Measurements from ENCODE around the gene TCEA2. TPM values are rescaled to one million over a fixed set of nuclear protein-coding genes. Genes with fewer than 3 reads are reported as not detected.

TCEA2 gene
- total and polyA plus RNA-seq, 2 of the 13 experiments (the other 11 are each of a cell fraction or from before 2014, with no cell fraction given): 28.1 to 33.7 TPM

GRCh38 chr20:64093013-64093503, 30.1 kb downstream of the TCEA2 start (continued):
- no peak for TF ChIP-seq ZNF431 (CRISPR knock-in tag; IDR thresholded peaks at IDR 0.05; ENCODE audit: borderline replicate concordance, low read depth)
- TF ChIP-seq CBX5 (CRISPR knock-in tag; IDR thresholded peaks at IDR 0.05; ENCODE audit: borderline replicate concordance): no peak
- no peak for TF ChIP-seq ZBTB8A (CRISPR knock-in tag; IDR thresholded peaks at IDR 0.05; ENCODE audit: borderline replicate concordance, low read depth)
- no peak for TF ChIP-seq YY1 (IDR thresholded peaks at IDR 0.05; ENCODE audit: insufficient read depth, insufficient replicate concordance, low read depth, low read length)
- TF ChIP-seq ZNF329 (CRISPR knock-in tag; IDR thresholded peaks at IDR 0.05; ENCODE audit: low read depth): no peak
- no peak for TF ChIP-seq ZNF160 (CRISPR knock-in tag; IDR thresholded peaks at IDR 0.05)
- TF ChIP-seq RBM22 (optimal IDR thresholded peaks at IDR 0.05; ENCODE audit: low read length): no peak
- TF ChIP-seq KDM1A (CRISPR knock-in tag; IDR thresholded peaks at IDR 0.05): 0 out of 2 replicates have a peak, but pooled peaks have one; percentile 36
- TF ChIP-seq ZNF101 (CRISPR knock-in tag; IDR thresholded peaks at IDR 0.05; ENCODE audit: borderline replicate concordance, low read depth): no peak
- no peak for TF ChIP-seq SATB2 (CRISPR knock-in tag; IDR thresholded peaks at IDR 0.05)
- no peak for TF ChIP-seq NFYC (CRISPR knock-in tag; IDR thresholded peaks at IDR 0.05)
- no peak for TF ChIP-seq NBN (conservative IDR thresholded peaks at IDR 0.05)
- TF ChIP-seq, protein P1, sequence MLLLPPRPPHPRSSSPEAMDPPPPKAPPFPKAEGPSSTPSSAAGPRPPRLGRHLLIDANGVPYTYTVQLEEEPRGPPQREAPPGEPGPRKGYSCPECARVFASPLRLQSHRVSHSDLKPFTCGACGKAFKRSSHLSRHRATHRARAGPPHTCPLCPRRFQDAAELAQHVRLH (CRISPR knock-in tag; IDR thresholded peaks at IDR 0.05; ENCODE audit: borderline replicate concordance, low read depth): no peak
- TF ChIP-seq, protein P2, sequence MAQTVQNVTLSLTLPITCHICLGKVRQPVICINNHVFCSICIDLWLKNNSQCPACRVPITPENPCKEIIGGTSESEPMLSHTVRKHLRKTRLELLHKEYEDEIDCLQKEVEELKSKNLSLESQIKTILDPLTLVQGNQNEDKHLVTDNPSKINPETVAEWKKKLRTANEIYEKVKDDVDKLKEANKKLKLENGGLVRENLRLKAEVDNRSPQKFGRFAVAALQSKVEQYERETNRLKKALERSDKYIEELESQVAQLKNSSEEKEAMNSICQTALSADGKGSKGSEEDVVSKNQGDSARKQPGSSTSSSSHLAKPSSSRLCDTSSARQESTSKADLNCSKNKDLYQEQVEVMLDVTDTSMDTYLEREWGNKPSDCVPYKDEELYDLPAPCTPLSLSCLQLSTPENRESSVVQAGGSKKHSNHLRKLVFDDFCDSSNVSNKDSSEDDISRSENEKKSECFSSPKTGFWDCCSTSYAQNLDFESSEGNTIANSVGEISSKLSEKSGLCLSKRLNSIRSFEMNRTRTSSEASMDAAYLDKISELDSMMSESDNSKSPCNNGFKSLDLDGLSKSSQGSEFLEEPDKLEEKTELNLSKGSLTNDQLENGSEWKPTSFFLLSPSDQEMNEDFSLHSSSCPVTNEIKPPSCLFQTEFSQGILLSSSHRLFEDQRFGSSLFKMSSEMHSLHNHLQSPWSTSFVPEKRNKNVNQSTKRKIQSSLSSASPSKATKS (CRISPR knock-in tag; IDR thresholded peaks at IDR 0.05): no peak
- no peak for TF ChIP-seq ZNF251 (CRISPR knock-in tag; IDR thresholded peaks at IDR 0.05)
- TF ChIP-seq ZNF761 (CRISPR knock-in tag; conservative IDR thresholded peaks at IDR 0.05): no peak
- TF ChIP-seq, protein P3, sequence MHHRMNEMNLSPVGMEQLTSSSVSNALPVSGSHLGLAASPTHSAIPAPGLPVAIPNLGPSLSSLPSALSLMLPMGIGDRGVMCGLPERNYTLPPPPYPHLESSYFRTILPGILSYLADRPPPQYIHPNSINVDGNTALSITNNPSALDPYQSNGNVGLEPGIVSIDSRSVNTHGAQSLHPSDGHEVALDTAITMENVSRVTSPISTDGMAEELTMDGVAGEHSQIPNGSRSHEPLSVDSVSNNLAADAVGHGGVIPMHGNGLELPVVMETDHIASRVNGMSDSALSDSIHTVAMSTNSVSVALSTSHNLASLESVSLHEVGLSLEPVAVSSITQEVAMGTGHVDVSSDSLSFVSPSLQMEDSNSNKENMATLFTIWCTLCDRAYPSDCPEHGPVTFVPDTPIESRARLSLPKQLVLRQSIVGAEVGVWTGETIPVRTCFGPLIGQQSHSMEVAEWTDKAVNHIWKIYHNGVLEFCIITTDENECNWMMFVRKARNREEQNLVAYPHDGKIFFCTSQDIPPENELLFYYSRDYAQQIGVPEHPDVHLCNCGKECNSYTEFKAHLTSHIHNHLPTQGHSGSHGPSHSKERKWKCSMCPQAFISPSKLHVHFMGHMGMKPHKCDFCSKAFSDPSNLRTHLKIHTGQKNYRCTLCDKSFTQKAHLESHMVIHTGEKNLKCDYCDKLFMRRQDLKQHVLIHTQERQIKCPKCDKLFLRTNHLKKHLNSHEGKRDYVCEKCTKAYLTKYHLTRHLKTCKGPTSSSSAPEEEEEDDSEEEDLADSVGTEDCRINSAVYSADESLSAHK (CRISPR knock-in tag; IDR thresholded peaks at IDR 0.05; ENCODE audit: borderline replicate concordance): no peak
- no peak for TF ChIP-seq NR1H2 (CRISPR knock-in tag; IDR thresholded peaks at IDR 0.05; ENCODE audit: borderline replicate concordance, low read depth)
- TF ChIP-seq, protein P4, sequence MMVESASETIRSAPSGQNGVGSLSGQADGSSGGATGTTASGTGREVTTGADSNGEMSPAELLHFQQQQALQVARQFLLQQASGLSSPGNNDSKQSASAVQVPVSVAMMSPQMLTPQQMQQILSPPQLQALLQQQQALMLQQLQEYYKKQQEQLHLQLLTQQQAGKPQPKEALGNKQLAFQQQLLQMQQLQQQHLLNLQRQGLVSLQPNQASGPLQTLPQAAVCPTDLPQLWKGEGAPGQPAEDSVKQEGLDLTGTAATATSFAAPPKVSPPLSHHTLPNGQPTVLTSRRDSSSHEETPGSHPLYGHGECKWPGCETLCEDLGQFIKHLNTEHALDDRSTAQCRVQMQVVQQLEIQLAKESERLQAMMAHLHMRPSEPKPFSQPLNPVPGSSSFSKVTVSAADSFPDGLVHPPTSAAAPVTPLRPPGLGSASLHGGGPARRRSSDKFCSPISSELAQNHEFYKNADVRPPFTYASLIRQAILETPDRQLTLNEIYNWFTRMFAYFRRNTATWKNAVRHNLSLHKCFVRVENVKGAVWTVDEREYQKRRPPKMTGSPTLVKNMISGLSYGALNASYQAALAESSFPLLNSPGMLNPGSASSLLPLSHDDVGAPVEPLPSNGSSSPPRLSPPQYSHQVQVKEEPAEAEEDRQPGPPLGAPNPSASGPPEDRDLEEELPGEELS (CRISPR knock-in tag; IDR thresholded peaks at IDR 0.05): no peak
- TF ChIP-seq, protein P5, sequence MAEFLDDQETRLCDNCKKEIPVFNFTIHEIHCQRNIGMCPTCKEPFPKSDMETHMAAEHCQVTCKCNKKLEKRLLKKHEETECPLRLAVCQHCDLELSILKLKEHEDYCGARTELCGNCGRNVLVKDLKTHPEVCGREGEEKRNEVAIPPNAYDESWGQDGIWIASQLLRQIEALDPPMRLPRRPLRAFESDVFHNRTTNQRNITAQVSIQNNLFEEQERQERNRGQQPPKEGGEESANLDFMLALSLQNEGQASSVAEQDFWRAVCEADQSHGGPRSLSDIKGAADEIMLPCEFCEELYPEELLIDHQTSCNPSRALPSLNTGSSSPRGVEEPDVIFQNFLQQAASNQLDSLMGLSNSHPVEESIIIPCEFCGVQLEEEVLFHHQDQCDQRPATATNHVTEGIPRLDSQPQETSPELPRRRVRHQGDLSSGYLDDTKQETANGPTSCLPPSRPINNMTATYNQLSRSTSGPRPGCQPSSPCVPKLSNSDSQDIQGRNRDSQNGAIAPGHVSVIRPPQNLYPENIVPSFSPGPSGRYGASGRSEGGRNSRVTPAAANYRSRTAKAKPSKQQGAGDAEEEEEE (CRISPR knock-in tag; IDR thresholded peaks at IDR 0.05; ENCODE audit: borderline replicate concordance): no peak
